ENCODE measurements around the gene HCRTR1. TPM values are rescaled to one million over a fixed set of nuclear protein-coding genes. Genes with fewer than 3 reads are reported as not detected.
"Not testable (repeated sequence)": the region's sequence is repeated elsewhere in the genome, so short reads cannot be mapped to it uniquely, and the experiment has no call there.

HCRTR1 gene
- polyA plus RNA-seq, 3 donors: 0.17 to 0.38 (median 0.18) TPM

DNA sequence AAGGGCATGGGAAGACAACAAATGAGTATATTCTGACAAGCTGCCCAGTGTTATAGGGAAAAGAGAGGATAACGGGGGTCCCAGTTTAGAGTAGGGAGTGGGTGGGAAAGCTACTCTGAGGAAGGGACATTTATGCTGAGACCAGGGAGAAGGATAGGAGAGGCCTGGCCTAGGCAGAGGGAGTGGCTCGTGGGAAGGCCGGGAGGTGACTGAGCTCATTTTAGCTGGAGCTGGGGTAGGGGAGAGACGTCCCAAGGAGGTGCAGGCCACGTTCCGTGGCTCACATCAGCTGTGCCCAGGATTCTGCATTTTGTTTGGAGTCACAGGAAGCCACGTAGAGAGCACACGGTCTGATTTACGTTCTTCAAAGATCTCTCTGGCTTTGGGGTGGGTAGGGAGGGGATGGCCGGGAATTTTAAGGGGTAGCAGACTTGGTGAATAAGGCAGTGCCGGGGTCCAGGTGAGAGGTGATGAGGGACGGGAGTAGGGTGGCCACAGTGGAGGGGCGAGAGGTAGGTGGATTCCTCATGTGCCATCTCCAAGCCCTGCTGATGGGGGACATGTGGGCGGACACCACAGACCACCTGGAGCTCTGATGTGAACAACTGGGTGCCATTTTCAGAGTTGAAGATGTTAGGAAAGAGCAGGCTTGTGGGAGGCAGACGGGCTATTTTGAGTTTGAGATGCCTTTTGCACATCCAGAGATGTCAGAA is 36.4 kb upstream of the HCRTR1 start:
- DNase-seq (ENCODE audit: low read depth in 3 of 3, low spot score in 2 of 3): no peak

GRCh38 chr1:31581821-31582810 is 35.4 kb upstream of the HCRTR1 start:
- no peak for DNase-seq (ENCODE audit: low read depth in 3 of 3, low spot score in 2 of 3)

DNA sequence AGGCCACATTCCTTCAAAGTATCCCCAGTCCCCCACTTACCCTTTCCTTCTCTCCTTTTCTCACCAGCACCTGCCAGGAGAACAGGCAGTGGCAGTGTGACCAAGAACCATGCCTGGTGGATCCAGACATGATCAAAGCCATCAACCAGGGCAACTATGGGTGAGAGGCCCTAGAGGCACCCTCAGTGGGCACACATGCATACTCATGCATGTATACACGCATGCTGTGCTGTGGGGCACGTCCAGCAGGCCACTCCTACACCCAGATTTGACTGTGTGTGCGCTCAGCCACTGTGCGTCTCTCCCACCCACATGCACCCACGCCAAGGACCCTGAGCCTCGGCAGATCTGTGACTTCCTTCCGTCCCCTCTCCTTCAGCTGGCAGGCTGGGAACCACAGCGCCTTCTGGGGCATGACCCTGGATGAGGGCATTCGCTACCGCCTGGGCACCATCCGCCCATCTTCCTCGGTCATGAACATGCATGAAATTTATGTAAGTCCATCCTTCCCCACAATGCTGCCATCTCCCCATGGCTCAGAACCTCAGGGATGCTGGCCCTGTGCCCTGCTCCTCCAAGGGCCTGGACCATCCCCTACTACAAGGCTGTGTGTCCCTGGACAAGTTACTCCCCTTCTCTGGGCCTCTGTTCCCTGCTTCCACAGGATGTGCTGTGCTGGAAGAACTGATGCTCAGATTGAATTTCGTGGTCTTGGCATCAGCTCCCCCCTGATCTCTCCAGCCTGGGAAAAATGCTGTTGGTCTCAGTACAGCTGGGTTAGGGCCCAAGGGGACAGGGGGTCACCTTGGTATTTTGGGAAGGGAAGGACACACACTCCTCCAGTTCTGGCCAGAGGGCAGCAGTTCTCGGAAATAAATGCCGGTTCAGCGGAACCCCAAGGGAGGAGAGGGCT is 34.2 kb upstream of the HCRTR1 start:
- no peak for DNase-seq (ENCODE audit: low read depth in 3 of 3, low spot score in 2 of 3)

- peak in 2 of 3 donors; percentile 74 to 75 for DNase-seq (ENCODE audit: low read depth in 3 of 3, low spot score in 2 of 3)
Measured at GRCh38 chr1:31583995-31584868, 33.3 kb upstream of the HCRTR1 start.

DNA sequence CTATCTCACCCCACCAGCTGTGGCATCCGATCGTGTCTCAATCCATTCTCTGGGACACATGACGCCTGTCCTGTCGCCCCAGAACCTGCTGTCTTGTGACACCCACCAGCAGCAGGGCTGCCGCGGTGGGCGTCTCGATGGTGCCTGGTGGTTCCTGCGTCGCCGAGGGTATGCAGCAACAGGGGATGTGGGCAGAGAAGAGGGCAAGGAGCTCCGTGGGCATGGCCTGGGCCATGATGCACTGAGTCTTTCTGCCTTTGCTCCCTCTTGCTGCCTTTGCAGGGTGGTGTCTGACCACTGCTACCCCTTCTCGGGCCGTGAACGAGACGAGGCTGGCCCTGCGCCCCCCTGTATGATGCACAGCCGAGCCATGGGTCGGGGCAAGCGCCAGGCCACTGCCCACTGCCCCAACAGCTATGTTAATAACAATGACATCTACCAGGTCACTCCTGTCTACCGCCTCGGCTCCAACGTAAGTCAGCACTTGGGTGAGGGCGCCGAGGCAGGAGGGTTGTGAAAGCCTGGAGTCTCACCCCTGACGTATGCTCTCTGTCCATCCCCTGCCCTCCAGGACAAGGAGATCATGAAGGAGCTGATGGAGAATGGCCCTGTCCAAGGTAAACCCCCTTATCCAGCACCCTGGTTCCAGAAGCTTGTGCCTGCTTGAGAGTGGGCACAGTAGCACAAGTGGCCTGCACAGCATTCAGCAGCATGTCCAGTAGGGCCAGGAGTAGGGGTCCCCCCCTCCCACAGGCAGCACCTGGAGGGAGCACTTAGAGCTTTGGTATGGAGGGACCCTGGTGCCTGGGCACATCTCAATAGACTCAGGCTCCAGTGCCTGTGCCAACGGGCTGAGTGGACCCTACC is 32.4 kb upstream of the HCRTR1 start:
- no peak for DNase-seq (ENCODE audit: low read depth in 3 of 3, low spot score in 2 of 3)

DNA sequence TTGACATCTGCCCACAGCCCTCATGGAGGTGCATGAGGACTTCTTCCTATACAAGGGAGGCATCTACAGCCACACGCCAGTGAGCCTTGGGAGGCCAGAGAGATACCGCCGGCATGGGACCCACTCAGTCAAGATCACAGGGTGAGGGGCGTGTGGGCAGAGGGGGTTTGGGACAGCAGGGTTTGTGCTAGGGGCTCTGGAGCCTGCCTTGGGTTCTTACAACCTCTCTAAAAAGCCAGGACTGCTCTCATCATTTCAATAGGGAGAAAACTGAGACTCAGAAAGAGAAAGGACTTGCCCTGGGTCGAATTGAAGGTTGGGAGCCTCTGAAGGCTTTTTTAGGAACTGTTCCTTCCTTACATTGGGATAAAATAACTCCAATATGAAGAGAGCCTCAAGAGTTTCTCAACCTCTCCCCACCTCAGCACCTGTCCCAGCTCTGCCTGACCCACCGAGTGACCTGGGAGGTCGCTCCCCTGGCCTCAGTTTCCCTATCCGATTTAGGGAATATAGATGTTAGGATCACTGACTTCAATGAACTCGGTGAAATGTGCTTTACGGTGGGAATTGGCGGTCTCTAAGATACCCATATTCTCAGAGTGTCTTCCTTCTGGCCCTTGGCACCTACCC is 31.6 kb upstream of the HCRTR1 start:
- DNase-seq (ENCODE audit: low read depth in 3 of 3, low spot score in 2 of 3): no peak

DNA sequence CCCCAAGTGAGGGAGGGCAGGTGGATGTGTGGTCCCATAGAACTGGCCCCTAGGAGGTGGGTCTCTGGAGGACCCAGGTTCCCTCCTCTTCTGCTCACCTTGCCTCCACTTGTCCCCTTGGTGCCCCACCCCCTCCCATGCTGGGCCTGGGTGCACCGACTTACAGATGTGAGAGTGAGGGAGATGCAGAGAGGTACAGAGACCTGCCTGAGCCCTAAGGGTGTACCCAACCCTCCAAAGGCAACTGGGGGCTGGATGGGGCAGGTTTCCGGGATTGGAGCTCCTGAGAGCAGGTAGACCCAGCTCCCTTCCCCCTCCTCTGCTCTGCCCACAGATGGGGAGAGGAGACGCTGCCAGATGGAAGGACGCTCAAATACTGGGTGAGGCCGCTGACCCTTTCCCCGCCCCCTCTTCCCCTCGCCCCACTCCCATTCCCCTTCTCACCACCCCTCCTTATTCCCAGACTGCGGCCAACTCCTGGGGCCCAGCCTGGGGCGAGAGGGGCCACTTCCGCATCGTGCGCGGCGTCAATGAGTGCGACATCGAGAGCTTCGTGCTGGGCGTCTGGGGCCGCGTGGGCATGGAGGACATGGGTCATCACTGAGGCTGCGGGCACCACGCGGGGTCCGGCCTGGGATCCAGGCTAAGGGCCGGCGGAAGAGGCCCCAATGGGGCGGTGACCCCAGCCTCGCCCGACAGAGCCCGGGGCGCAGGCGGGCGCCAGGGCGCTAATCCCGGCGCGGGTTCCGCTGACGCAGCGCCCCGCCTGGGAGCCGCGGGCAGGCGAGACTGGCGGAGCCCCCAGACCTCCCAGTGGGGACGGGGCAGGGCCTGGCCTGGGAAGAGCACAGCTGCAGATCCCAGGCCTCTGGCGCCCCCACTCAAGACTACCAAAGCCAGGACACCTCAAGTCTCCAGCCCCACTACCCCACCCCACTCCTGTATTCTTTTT is 30.8 kb upstream of the HCRTR1 start:
- DNase-seq (ENCODE audit: low read depth in 3 of 3, low spot score in 2 of 3): no peak

GRCh38 chr1:31587328-31587699 is 30.2 kb upstream of the HCRTR1 start:
- DNase-seq (ENCODE audit: low read depth in 3 of 3, low spot score in 2 of 3): not testable (repeated sequence)

DNA sequence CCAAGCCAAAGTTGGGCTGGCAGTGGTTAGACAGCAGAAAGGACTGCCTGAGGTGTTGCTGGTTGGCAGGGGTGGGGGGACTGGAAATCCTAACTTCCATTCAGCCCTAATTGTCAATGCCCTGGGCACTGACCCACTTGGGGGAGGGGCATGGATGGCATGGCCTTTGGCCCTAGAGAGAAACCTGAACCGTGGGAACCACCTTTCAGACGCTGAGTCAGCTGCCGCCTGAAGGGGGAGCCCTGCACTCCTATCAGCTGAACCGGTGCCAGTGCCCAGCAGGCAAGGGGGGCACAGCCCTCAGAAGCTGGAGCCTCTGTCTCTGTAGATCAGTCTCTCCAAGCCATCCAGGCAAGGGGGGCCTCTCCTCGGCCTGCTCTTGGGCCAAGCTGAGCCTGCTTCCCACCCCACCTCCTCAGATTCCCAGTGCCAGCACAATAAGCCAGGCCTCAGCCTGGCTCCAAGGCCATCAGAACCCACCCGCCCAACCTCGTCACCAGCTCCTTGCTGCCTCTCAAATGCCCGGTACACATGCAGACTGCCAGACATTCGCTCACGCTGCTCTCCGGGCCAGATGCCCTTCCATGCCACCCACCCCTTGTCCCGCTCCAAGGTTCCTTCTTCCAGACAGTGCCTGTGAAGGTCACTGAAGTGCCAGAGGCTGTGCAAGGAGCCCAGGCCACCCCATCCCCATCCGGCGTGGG is 29.6 kb upstream of the HCRTR1 start:
- DNase-seq (ENCODE audit: low read depth in 3 of 3, low spot score in 2 of 3): no peak

- no peak for DNase-seq (ENCODE audit: low read depth in 3 of 3, low spot score in 2 of 3)
Measured at GRCh38 chr1:31588751-31589515, 28.6 kb upstream of the HCRTR1 start.

- no peak for DNase-seq (ENCODE audit: low read depth in 3 of 3, low spot score in 2 of 3)
Measured at GRCh38 chr1:31591425-31592093, 25.9 kb upstream of the HCRTR1 start.

- DNase-seq (ENCODE audit: low read depth in 3 of 3, low spot score in 2 of 3): no peak
Measured at GRCh38 chr1:31592132-31592531, 25.4 kb upstream of the HCRTR1 start.

DNA sequence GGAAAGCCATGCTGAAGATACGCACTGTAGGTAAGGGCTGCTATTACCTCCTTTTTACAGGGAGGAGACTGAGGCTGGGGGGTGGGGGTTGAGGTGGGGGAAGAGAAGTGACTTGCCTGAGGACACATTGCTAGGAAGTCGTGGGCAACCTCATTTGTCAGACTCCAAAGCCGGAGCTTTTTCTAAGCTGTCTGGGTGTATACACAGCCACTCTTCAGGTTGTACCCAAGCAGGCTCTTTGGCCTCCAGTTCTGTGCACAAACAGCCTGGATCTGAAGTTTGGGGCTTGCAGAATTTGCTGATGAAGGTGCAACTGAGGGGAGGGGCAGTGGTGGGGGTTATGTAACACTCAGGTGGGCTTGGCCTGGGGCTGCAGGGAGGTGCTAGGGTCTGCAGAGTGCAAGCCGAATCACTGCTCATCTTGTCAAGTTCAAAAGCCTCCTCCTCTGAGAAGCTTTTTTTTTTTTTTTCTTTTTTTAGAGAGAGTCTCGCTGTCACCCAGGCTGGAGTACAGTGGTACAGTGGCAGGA is 24.3 kb upstream of the HCRTR1 start:
- no peak for DNase-seq (ENCODE audit: low read depth in 3 of 3, low spot score in 2 of 3)

DNA sequence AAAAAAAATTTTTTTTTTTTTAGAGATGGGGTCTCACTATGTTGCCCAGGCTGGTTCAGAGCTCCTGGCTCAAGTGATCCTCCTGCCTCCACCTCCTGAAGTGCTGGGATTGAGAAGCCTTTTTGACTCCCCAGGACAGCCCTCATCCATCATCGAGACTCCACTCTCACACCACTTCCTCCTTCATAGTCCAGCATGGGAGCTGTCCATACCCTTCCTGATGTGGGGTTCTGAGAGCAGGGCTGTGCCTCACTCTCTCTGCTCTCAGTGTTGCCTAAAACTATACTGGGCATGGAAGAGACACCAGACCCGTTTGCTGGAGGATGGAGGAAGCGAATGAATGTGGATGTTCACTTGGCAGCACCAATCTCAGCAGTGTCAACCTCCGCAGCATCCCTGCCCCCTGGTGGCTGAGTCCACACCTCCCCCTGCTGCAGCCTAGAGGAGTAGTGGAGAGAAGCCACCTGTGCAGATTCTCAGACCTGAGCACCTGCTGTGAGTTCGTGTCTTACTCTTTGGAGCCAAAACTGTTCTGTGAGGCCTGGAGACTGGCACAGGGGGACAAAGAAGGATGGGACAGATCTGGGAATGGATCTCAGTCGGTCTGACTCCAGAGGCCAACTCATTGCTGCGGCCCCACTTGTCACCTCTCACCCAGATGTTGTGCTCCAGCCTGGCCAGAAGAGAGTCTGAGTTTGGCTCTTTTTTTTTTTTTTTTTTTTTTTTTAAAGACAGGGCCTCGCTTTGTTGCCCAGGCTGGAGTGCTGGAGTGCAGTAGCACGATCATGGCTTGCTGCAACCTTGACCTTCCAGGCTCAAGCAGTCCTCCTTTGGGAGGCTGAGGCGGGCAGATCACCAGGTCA is 23.5 kb upstream of the HCRTR1 start:
- DNase-seq (ENCODE audit: low read depth in 3 of 3, low spot score in 2 of 3): no peak

Data from right renal cortex interstitium (tissue), 3 donors.